NT2/D1 (cell line): ENCODE measurements around the gene RALGPS1.

ENCODE experiments used
- YY1 ChIP-seq: IDR thresholded peaks from 2 replicates; pipeline ENCODE4 v1.6.1; 2011; ENCODE audit not compliant: insufficient read length, insufficient read depth
- ZNF274 ChIP-seq: IDR thresholded peaks from 2 replicates; pipeline ENCODE4 v1.6.1; 2011; ENCODE audit warnings: mild to moderate bottlenecking, low read depth, low read length

GRCh38 chr9:126882746-126883145 lies 31.8 kb upstream of the RALGPS1 start:
- TF ChIP-seq YY1 (no peak), ZNF274 (no peak)
